HG03469 (cell line): ENCODE measurements around the gene HNRNPR.
"Not testable (repeated sequence)": the region's sequence is repeated elsewhere in the genome, so short reads cannot be mapped to it uniquely, and the experiment has no call there.

Experiments used
- ATAC-seq: cut with Tn5 transposase; IDR thresholded peaks from one replicate; pipeline ENCODE4 v1.9.1; 2021; ENCODE audit warnings: mild to moderate bottlenecking, moderate library complexity, moderate number of reproducible peaks; ENCODE audit not compliant: unreplicated experiment

HNRNPR gene

DNA sequence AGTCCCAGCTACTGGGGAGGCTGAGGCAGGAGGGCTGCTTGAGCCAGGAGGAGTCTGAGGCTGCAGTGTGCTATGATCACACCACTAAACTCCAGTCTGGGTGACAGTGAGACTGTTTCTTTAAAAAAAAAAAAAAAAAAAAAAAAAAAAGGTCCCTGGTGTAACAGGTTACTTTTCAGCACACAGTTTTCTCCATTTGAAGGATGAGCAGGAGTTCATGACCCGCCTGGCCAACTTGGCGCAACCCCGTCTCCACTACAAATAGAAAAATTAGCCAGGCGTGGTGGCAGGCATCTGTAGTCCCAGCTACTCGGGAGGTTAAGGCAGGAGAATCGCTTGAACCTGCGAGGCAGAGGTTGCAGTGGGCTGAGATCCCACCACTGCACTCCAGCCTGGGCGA, 12.4 kb downstream of the HNRNPR start:
- no peak for ATAC-seq

DNA sequence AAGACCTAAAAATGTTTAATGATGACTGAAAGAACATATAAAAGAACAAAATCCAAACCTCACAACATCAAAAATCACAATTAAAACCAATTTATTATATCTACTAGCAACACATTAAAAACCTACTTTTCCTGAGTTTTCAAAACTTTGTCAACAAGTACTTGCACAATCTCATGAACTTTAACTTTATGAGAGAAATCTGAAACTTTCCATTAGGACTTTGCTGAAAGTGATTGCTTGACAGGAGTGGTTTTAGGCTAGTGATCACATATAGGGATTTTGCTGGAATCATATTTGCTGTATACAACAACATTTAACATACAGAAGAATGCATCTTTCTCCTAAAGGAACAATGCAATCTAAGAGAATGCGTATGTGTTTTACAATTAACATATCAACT, 13.2 kb downstream of the HNRNPR start:
- no peak for ATAC-seq

DNA sequence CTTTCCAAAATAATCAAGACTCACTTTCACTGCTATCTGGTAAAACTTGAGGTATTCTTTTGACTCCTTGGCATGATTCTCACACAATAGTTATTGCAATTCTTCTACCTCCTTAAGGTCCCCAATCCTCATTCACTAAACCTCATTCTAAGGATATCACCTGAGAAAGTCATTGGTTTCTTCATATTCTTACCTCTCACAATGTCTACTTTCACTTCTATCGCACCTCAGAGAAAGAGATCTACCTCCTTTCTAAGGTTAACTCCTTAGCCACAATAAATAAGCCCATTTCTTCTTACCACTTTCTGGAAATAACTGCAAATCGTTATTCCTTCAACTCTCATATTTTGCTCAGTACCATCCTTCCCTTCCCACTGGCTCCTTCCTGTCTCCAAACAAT, 18.7 kb downstream of the HNRNPR start:
- ATAC-seq, result no peak

DNA sequence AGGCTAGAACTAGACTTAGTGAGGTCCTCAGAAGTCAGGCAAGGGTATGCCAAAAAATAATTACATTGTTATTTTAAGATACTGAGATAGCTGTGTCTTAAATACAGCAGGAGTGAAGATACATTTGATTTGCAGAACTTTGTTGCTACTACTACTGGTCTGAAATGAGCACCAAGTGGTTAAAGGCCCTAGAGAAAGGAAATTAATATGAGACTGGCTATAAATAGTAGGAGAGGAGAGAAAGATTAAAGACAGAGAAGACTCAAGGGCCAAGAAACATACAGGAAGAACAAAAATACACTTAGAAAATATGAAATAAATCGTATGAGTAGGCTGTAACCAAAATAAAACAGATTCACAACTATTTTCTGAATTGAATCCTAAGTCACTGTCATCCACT, 21.3 kb downstream of the HNRNPR start:
- no peak for ATAC-seq

DNA sequence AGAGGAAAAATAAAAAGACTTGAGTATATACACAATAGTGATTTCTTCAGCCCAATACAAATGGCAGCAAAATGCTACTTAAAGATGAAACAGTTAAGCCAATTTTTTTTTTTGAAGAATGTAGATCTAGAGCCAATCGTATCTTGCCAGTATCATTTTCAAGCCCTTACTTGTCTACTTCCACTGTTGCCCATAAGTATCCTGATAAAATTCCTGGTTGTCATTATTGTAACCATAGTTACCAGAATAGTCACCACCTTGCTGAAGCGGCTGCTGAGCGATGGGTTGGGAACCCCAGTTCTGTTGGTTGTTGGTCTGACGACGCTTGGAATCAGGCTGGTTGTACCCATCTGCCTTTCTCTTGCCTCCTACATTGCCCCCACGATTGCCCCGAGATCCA, 33.8 kb downstream of the HNRNPR start:
- not testable (repeated sequence) for ATAC-seq

DNA sequence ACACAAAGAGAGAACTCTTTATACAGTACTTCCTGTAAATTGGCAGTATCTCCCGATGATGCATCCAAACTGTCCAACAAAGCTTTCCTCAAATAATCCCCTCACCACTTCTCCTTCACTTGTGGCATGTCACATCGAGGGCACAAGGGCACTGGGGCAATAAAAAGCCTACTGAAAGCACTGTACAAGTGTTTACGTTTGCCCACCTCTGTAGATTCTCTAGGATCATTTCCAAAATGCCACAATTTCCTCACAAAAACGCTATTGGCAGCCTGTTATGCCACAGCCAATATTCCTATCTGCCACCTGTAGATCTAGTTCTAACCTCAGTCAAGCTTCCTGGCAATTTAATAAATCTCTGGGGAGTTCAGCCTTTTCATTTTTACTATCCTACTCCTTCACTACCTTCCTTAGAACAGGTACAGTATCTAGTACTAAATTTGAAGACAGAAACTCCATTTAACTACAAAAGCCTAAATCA, 39.9 kb downstream of the HNRNPR start:
- no peak for ATAC-seq

DNA sequence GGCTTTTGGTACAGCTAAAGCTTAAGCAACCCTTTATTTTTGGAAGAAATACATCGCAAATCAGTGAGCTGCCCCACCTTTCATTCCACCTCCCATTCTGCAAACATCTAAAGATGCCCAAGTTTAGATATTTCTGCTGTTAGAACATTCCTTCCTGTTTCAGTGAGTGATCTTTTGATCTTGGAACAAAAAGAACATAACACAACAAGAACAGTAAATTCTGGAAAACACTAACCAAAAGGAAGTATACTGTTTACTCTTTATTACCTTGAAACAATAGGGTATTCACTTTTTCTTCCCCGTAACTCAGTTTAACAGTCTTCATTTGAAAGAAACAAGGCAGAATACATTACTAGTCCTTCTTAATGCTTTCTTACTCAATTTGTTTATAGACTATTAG, 40.6 kb downstream of the HNRNPR start:
- no peak for ATAC-seq

DNA sequence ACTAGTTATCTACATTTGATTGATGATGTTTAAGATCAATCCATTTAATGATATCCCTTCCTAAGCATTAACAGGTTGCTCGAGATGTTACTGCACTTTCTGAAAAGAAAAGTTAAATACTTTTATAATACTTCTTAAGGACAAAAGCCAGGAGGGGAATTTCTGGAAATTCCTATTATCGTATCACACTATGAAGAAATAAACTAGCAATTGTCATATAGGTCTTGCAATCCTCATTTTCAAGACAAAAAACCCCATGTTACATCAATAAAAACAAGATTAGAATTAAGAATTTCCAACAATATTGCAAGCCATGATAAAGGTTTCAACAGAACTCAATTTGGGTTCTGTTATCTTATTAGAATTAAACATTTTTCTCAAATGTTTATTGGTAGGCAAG, 47.2 kb downstream of the HNRNPR start:
- ATAC-seq, result no peak

DNA sequence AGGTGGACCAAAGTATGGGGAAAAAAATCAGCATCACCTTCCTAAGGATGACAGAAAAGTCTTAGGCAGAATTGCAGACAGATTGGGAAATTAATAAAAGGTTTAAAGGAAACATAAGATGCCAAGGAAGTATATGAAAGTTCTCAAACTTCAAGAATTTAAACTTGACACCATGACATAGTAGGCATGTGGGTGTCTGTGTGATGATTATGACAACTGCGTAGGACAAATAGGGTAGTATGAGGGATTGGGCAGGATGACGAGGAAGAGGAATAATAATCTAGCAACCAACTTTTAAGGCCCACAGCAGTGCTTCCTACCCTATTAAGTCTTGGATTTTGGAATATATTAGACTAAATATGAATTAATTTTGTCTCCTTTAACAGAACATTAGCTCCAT, 52.4 kb downstream of the HNRNPR start:
- no peak for ATAC-seq

DNA sequence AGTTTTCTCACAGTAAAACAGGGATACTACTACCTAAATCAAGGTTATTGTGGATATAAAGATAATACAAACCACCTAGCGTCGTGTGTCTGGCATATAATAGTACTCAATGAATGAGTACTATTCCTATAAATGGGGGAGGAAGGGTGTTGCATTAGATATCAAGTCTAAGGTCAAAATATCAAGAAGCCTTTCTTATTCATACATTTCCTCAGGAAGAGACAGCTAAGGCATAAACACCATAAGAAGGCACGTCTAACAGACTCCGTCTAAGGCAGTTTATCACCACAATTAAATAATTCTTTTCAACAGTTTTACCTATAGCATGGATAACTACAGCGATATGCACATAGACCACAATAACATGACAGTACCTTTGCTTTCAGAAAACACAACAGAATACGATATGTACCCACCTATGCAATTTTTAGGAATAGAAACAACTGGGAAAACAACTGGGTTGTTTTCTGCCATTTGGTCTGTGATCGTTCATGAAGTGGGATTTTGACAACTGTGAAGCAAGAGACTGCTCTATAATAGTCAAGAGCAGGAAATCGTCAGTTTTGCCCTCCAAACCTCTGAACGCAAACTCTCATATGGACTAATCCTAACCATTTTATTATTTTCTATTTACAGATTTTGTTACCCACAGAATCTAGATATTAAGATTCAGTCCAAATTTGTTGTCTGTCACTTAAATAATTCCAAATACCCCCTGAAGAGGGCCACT, 53.1 kb downstream of the HNRNPR start:
- ATAC-seq, result no peak

DNA sequence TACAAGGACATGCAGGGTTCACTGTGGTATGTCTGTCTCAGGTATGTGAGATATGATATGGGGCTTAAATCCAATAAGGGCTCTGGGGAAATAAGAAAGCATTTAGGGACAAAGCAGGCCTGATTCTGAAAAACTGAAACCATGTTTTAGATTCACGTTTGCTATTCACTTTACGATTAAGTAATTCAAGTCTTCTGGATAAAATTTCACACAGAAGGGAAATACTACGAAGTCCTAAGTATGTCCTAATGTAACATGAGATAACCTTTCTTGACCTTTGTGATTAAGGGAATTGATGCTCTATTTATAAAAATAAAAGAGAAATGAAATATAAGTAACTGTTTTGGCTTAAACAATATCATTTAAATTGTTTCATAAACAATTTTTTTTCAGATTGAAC, 55.4 kb downstream of the HNRNPR start:
- ATAC-seq, result no peak

DNA sequence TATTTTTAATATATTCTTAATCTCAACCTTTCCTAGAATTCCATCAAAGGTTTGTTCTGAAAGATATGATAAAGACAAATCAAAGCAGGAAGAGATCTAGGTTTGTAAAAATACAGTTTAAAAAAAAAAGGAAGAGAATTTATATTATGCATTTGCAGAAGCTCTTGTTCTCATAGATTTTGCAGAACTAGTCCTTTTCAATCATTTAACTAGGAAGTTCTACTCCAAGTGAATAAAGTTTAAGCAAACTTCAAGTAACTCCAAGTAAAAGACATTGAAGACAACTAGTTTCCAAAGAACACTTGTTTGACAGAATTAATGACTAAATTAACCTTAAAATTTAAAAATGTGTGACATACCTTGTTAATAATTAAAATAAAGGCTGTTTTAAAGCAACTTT, 55.9 kb downstream of the HNRNPR start:
- ATAC-seq, result no peak

DNA sequence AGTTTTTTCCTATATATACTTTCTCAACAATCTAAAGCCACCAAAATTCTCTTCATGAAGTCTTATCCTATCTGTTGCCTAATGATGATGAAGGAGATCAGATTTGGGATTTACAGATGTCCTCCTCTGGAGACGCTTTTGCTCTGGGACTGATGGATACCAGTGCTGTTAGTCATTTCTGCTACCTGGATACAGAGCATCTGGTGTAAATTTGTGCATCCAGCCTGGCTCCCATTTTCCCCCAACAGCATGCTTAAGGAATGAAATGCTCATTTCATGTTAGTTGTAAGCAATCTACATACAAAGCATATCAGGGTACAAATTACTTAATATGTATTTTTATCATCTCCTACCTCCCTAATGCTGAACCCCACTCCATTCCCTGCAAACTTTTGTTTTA, 57.7 kb downstream of the HNRNPR start:
- no peak for ATAC-seq

DNA sequence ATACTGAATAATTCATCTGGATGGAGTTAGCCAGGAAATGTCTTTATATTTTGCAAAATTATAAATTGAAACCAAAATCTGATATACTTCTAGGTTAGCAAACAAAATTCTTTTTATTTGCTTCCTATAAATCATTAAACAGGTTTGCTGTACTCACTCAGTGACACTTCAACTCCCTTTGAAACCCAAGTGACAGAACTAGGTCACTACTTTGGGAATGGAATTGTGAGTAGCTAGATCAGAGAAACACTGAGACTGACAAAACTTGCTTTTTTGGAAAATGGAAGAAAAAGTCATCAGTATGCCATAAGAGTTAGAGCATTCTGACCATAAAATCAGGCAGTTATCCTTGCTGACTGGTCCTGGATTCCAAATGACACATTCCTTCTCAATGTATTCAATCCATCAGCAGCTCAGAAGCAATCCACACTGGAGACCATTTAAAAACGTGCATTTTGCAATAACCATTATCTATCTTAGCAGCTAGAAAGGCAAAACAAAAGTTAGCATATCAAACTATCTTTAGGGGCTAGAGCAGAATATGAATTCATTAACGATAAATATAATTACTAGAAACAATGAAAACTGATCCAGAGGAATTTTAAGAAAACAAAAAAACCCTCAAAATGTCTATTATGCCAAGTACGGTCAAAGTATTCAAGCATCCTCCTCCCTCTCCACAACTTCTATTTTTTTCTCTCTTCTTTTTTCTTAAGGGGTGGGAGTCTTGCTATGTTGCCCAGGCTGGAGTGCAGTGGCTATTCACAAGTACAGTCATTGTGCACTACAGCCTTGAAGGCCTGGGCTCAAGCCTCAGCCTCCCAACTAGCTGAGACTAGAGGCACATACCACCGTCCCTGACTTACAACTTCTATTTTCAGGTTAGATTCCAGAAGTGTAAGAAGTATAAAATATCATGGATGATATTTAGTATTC, 60.1 kb downstream of the HNRNPR start:
- no peak for ATAC-seq

DNA sequence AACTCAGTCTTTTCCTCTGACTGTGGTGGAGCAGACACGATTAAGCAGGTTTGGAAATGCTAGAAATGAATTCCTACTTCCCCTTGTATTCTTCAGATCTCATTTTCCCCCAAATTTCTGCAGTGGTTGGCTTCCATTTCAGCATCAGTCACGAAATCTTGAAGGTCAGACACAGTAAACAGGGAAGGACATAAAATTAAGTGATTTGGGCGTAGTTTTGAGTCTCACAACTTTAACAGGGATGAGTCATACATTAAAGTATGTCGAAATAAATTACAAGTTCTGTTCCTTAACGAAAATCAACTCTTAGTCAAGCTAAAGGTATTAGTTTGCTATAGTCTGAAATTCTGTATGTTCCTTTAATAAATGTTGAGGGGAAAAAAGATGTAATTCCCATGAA, 61.1 kb downstream of the HNRNPR start:
- no peak for ATAC-seq

DNA sequence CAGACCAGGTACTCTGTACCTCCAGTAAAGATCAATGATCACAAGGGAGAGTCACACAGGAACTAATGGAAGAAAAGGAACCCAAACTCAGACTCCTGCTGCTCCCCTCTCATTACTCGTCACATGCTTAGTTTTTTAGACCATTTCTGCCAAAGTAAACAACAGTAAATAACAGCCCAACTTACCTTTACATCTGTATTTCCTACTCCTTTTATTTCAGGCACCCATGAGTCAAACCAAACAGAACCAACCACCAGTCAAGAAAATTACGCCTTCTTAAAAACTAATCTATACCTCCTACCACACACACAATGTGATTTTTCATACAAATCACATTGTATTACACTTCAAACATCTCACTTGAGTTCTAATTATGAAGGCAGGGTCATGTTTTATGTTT, 65.4 kb downstream of the HNRNPR start:
- no peak for ATAC-seq

DNA sequence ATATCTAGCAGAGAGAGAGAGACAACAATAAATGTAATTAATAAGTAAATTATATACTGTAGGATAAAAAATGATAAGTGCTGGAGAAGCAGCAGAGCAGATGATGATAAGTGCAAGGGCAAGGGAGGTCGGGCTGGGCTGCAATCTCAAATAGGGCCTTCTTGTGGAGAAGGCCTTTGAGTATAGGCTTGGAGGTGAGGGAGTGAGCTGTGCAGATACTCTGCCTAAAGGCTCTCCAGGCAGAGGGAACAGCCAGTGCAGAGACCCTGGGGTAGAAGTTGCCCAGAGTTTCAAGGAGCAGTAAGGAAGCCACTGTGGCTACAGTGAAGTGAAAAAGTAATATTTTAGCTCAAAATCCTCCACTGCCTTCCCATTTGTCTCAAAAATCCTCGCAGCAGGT, 67.6 kb downstream of the HNRNPR start:
- ATAC-seq, result no peak

DNA sequence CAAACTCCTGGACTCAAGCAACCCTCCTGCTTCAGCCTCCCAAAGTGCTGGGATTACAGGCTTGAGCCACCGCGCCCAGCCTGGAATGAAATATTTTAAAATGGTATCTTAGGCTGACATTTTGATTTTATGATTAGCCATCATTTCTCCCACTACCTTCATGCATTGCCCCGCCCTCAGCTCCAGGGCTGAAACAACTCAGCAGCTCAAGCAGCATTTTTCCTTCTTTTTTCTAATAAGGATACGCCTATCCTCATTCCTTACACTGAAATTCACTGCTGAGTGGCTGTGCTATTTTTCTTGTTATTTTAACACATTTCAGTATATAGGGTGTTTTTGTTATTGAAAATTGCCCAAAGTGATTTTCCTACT, 70.0 kb downstream of the HNRNPR start:
- no peak for ATAC-seq

DNA sequence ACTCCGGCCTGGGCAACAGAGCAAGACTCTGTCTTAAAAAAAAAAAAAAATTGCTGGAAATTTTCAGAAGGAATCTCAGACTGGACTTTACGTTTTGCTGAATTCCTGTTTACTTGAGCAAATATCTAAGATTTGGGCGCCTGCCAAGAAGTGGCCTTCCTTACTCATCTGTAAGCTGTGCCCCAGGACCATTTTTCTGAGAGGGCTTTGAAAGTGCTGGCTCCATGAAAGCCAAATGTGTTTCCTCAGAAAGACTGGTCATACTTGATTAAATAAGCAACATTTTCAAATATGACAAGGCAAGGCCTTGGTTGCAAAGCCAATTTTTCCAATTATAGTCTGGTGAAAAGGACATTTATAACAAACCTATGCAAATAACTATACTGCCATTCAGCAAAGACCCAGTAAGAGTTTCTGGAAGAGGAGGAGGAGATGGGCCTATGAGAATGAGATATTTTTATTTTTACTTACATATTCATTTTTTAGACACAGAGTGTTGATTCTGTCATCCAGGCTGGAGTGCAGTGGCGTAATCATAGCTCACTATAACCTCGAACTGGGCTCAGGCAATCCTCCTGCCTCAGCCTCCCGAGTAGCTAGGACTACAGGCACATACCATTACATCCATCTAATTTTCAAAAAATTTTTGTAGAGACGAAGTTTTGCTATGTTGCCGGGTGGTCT, 70.5 kb downstream of the HNRNPR start:
- ATAC-seq, result no peak

DNA sequence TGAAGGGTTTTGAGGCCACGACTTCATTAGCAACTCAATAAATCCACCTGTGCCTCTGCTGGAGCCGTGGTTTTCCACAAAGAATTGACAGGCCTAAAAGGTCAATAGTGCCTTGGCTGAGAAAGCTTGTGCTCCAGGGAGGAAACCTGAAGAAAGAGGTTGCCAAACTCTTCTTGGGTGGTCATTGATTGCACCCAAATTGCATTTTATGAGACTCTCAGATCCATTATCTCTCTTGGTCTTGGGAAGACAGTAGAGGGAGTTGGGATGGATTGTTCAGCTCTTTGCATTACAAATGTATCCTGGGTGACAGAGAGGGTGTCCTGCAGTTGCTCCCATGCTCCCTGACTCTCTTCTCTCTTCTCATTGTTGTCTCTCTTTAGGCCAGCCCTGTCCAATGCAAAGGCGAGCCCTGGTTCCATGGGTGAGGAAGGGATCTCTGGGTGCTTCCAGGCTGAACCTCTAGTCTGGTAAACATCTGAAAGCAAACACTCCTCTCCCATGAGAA, 80.7 kb downstream of the HNRNPR start:
- no peak for ATAC-seq

DNA sequence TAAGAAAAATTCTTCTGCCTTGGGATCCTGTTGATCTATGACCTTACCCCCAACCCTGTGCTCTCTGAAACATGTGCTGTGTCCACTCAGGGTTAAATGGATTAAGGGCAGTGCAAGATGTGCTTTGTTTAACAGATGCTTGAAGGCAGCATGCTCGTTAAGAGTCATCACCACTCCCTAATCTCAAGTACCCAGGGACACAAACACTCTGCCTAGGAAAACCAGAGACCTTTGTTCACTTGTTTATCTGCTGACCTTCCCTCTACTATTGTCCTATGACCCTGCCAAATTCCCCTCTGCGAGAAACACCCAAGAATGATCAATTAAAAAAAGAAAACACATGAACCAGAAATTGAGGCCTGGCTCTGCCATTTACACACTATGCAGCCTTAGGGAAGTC, 86.0 kb downstream of the HNRNPR start:
- ATAC-seq, result not testable (repeated sequence)
